Endodermal cell (in vitro differentiated cells): ENCODE results near the gene TP53I11. TPM values are rescaled to one million over a fixed set of nuclear protein-coding genes. Genes with fewer than 3 reads are reported as not detected.

Source experiments
- DNase-seq: peaks from one replicate; pipeline ENCODE4 v3.0.0-alpha.2; 2017
- H3K27ac ChIP-seq: 2 replicates; pipeline ENCODE4 v1.5.1; 2013; ENCODE audit warnings: mild to moderate bottlenecking, low read depth, low read length, moderate library complexity
- H3K27me3 ChIP-seq: 2 replicates; pipeline ENCODE4 v1.6.1; 2013; ENCODE audit warnings: mild to moderate bottlenecking, low read length, moderate library complexity; ENCODE audit not compliant: insufficient read depth, control insufficient read depth, poor library complexity, severe bottlenecking
- H3K36me3 ChIP-seq: 2 replicates; pipeline ENCODE4 v1.7.0; 2013; ENCODE audit warnings: mild to moderate bottlenecking, low read length, moderate library complexity; ENCODE audit not compliant: control insufficient read depth, insufficient read depth
- H3K4me1 ChIP-seq: one replicate; pipeline ENCODE4 v1.7.0; 2013; ENCODE audit warnings: low read length; ENCODE audit not compliant: control insufficient read depth, insufficient read depth
- H3K4me3 ChIP-seq: 2 replicates; pipeline ENCODE4 v1.5.1; 2013; ENCODE audit warnings: mild to moderate bottlenecking, low read length, moderate library complexity
- H3K9ac ChIP-seq: 2 replicates; pipeline ENCODE4 v1.6.1; 2013; ENCODE audit warnings: mild to moderate bottlenecking, low read length, moderate library complexity; ENCODE audit not compliant: poor library complexity, severe bottlenecking; ENCODE audit errors: extremely low read depth
- H3K9me3 ChIP-seq: 2 replicates; pipeline ENCODE4 v1.6.1; 2013; ENCODE audit warnings: mild to moderate bottlenecking, low read length, moderate library complexity; ENCODE audit not compliant: control insufficient read depth
- H3K27ac Mint-ChIP-seq: 2 replicates; pipeline ENCODE4 v1.8.0; 2020; ENCODE audit warnings: mixed read lengths
- H3K27me3 Mint-ChIP-seq: 2 replicates; pipeline ENCODE4 v1.8.0; 2021; ENCODE audit warnings: mild to moderate bottlenecking, mixed read lengths; ENCODE audit not compliant: insufficient read depth
- H3K36me3 Mint-ChIP-seq: 2 replicates; pipeline ENCODE4 v1.8.0; 2020; ENCODE audit warnings: low read depth, mixed read lengths
- H3K4me1 Mint-ChIP-seq: 2 replicates; pipeline ENCODE4 v1.8.0; 2020; ENCODE audit warnings: mixed read lengths
- H3K4me3 Mint-ChIP-seq: 2 replicates; pipeline ENCODE4 v1.8.0; 2020; ENCODE audit warnings: mild to moderate bottlenecking, moderate library complexity, mixed read lengths
- H3K9me3 Mint-ChIP-seq: 2 replicates; pipeline ENCODE4 v1.8.0; 2020; ENCODE audit warnings: mild to moderate bottlenecking, mixed read lengths
- CTCF ChIP-seq: fragments of 200-600 bp; sonication (generic); conservative IDR thresholded peaks from 2 replicates; pipeline ENCODE4 v1.5.0; 2021; ENCODE audit warnings: antibody characterized with exemption, mild to moderate bottlenecking
- WGBS, 2 experiments: methylation state at CpG; one replicate each; pipeline versions ENCODE4 v1.1.5 to v1.1.7; 2013; ENCODE audit warnings: missing lambda C conversion rate in 2 of 2, mixed read lengths in 1 of 2; ENCODE audit not compliant: insufficient coverage in 1 of 2, insufficient read length in 1 of 2; 5-methylcytosine and 5-hydroxymethylcytosine counted together
- total RNA-seq, 2 donors: library from RNA; stranded (reverse); fragmentation: NEBNext Ultra II Directional in 1 of 2; extraction: Animal tissue kit (Norgen Biotek cat#: 25700) in 1 of 2; gene quantifications; 2 replicates in 1 of 2; 3 replicates in 1 of 2; pipeline ENCODE4 v1.2.1, GENCODE V29; 2021

The TP53I11 gene
- total RNA-seq, 2 donors from 2014 or later, result 136 to 203 TPM

GRCh38 chr11:44934110-44934509 lies 16.6 kb downstream of the TP53I11 start:
- Histone ChIP-seq H3K27ac (no peak overlapping the region), H3K4me1 (peaks cover 3% of the 10 kb centered on the region), H3K27me3 (no peaks in the 10 kb centered on the region), H3K9me3 (no peaks in the 10 kb centered on the region), H3K9ac (no peak overlapping the region), H3K36me3 (peaks cover 32% of the 10 kb centered on the region), H3K4me3 (no peak overlapping the region)
- Mint-ChIP-seq H3K4me1 (peaks cover 12% of the 10 kb centered on the region), H3K27me3 (no peaks in the 10 kb centered on the region), H3K27ac (no peak overlapping the region), H3K9me3 (no peaks in the 10 kb centered on the region), H3K36me3 (peaks cover 25% of the 10 kb centered on the region), H3K4me3 (no peak overlapping the region)
- DNase-seq, result no peak
- 93 to 94% methylated on average over 2 of the region's 2 CpGs for WGBS, 2 experiments
- TF ChIP-seq CTCF, result no peak

- H3K36me3 Mint-ChIP-seq, result peaks cover 25% of the 10 kb centered on the region
- Histone ChIP-seq H3K36me3 (peaks cover 24% of the 10 kb centered on the region), H3K27me3 (no peaks in the 10 kb centered on the region), H3K27ac (peak overlapping the region; percentile 41), H3K4me3 (no peak overlapping the region), H3K9me3 (no peaks in the 10 kb centered on the region), H3K4me1 (peaks cover 6% of the 10 kb centered on the region), H3K9ac (no peak overlapping the region)
- H3K27me3 Mint-ChIP-seq, result no peaks in the 10 kb centered on the region
- TF ChIP-seq CTCF, result no peak
- WGBS, 2 experiments, result 92 to 100% methylated on average over 1 to 3 of the region's 3 CpGs
- no peak overlapping the region for H3K27ac Mint-ChIP-seq
- no peak for DNase-seq
- no peak overlapping the region for H3K4me3 Mint-ChIP-seq
- H3K9me3 Mint-ChIP-seq, result no peaks in the 10 kb centered on the region
- peaks cover 18% of the 10 kb centered on the region for H3K4me1 Mint-ChIP-seq
Observed at GRCh38 chr11:44931466-44931865, 19.2 kb downstream of the TP53I11 start.

GRCh38 chr11:44930588-44931302 lies 19.9 kb downstream of the TP53I11 start:
- no peak for DNase-seq
- no peak overlapping the region for H3K4me3 Mint-ChIP-seq
- WGBS, 2 experiments, result 71 to 92% methylated on average over 5 to 13 of the region's 13 CpGs

More at GRCh38 chr11:44930588-44931302, 19.9 kb downstream of the TP53I11 start:
- Histone ChIP-seq H3K36me3 (peaks cover 18% of the 10 kb centered on the region), H3K4me3 (no peak overlapping the region), H3K9ac (no peak overlapping the region), H3K27me3 (no peaks in the 10 kb centered on the region), H3K4me1 (peaks cover 6% of the 10 kb centered on the region), H3K27ac (peak overlapping the region; percentile 41), H3K9me3 (no peaks in the 10 kb centered on the region)
- no peaks in the 10 kb centered on the region for H3K27me3 Mint-ChIP-seq
- H3K4me1 Mint-ChIP-seq, result peaks cover 18% of the 10 kb centered on the region
- H3K27ac Mint-ChIP-seq, result peak overlapping the region; percentile 67
- H3K36me3 Mint-ChIP-seq, result peaks cover 19% of the 10 kb centered on the region
- H3K9me3 Mint-ChIP-seq, result no peaks in the 10 kb centered on the region
- no peak for TF ChIP-seq CTCF
